ENCODE data around the gene CKAP4. TPM values are rescaled to one million over a fixed set of nuclear protein-coding genes. Genes with fewer than 3 reads are reported as not detected.

CKAP4 gene
- total RNA-seq, 1 donor, result 217 TPM

- no peak overlapping the region for H3K4me3 ChIP-seq (ENCODE audit: low read depth, low read length)
- DNase-seq (ENCODE audit: low read depth), result peak; percentile 72
- TF ChIP-seq CTCF (IDR thresholded peaks at IDR 0.05; ENCODE audit: insufficient read depth, low read length), result peak; percentile 98
These were observed 24.1 kb downstream of the CKAP4 start for GRCh38 chr12:106223485-106224354.

GRCh38 chr12:106220536-106220935 is 27.3 kb downstream of the CKAP4 start:
- no peak for DNase-seq (ENCODE audit: low read depth)
- TF ChIP-seq CTCF (IDR thresholded peaks at IDR 0.05; ENCODE audit: insufficient read depth, low read length), result no peak
- H3K4me3 ChIP-seq (ENCODE audit: low read depth, low read length), result no peak overlapping the region

- H3K4me3 ChIP-seq (ENCODE audit: low read depth, low read length), result no peak overlapping the region
- DNase-seq (ENCODE audit: low read depth), result no peak
- no peak for TF ChIP-seq CTCF (IDR thresholded peaks at IDR 0.05; ENCODE audit: insufficient read depth, low read length)
These were observed 28.8 kb downstream of the CKAP4 start for GRCh38 chr12:106219043-106219442.

GRCh38 chr12:106217706-106218105 is 30.1 kb downstream of the CKAP4 start:
- no peak overlapping the region for H3K4me3 ChIP-seq (ENCODE audit: low read depth, low read length)
- DNase-seq (ENCODE audit: low read depth), result no peak
- TF ChIP-seq CTCF (IDR thresholded peaks at IDR 0.05; ENCODE audit: insufficient read depth, low read length), result no peak

GRCh38 chr12:106214571-106214970 is 33.2 kb downstream of the CKAP4 start:
- H3K4me3 ChIP-seq (ENCODE audit: low read depth, low read length), result no peak overlapping the region
- no peak for DNase-seq (ENCODE audit: low read depth)
- TF ChIP-seq CTCF (IDR thresholded peaks at IDR 0.05; ENCODE audit: insufficient read depth, low read length), result no peak

- H3K4me3 ChIP-seq (ENCODE audit: low read depth, low read length), result no peak overlapping the region
- DNase-seq (ENCODE audit: low read depth), result no peak
- no peak for TF ChIP-seq CTCF (IDR thresholded peaks at IDR 0.05; ENCODE audit: insufficient read depth, low read length)
These were observed 34.2 kb downstream of the CKAP4 start for GRCh38 chr12:106213662-106214061.
